ENCODE data around the gene SKAP2. TPM values are rescaled to one million over a fixed set of nuclear protein-coding genes. Genes with fewer than 3 reads are reported as not detected.

Gene SKAP2
- total RNA-seq, 1 experiment from 2014 or later = 3.2 TPM

- H3K36me3 Mint-ChIP-seq (ENCODE audit: insufficient read depth in 1 of 3, low read depth in 3 of 3) = no peaks in the 10 kb centered on the region
- Histone ChIP-seq H4K20me1 (ENCODE audit: control insufficient read depth, insufficient read depth, insufficient read length) (no peaks in the 10 kb centered on the region), H3K14ac (ENCODE audit: insufficient read depth, low read length) (no peak overlapping the region), H3K4me2 (ENCODE audit: insufficient read depth, insufficient read length, low read length) (peak overlapping the region; percentile 60), H2BK15ac (ENCODE audit: low read depth, low read length) (no peak overlapping the region), H2BK20ac (ENCODE audit: low read depth, low read length, poor library complexity, severe bottlenecking) (no peak overlapping the region), H2BK120ac (ENCODE audit: low read depth, low read length, poor library complexity, severe bottlenecking) (no peak overlapping the region), H3K4ac (ENCODE audit: low read depth, low read length) (no peak overlapping the region), H3T11ph (ENCODE audit: low read length) (no peak overlapping the region), H2AK5ac (ENCODE audit: insufficient read length, low read length) (no peak overlapping the region), H4K91ac (ENCODE audit: insufficient read length, low read depth, low read length) (no peak overlapping the region), H3K27ac (ENCODE audit: insufficient read length, low read depth, low read length) (peak overlapping the region; percentile 50), H3K56ac (ENCODE audit: insufficient read length, low read depth, low read length) (no peak overlapping the region), H3K79me2 (ENCODE audit: insufficient read depth, low read length) (no peaks in the 10 kb centered on the region), H3K18ac (ENCODE audit: insufficient read length, low read depth, low read length) (no peak overlapping the region), H3K9me3 (ENCODE audit: control insufficient read depth, low read depth, low read length) (no peaks in the 10 kb centered on the region), H3K9ac (ENCODE audit: extremely low read depth, insufficient read length, low read length) (no peak overlapping the region), H3K4me1 (ENCODE audit: insufficient read depth, low read length) (peaks cover 5% of the 10 kb centered on the region; the same call in 1 of the 2 replicates), H2BK5ac (ENCODE audit: insufficient read length, low read length) (no peak overlapping the region), H3K23me2 (ENCODE audit: insufficient read length, low read depth, low read length, poor library complexity, severe bottlenecking) (peaks cover 5% of the 10 kb centered on the region), H3K27me3 (ENCODE audit: insufficient read depth, low read length) (no peaks in the 10 kb centered on the region), H4K8ac (replicated peaks; ENCODE audit: insufficient read length, low read depth, low read length) (no peak overlapping the region), H4K5ac (ENCODE audit: insufficient read length, low read depth, low read length) (no peak overlapping the region), H3K79me1 (ENCODE audit: insufficient read depth, low read depth, low read length, poor library complexity, severe bottlenecking) (no peaks in the 10 kb centered on the region), H3K23ac (ENCODE audit: insufficient read length, low read depth, low read length) (no peak overlapping the region), H2BK12ac (ENCODE audit: insufficient read length, low read depth, low read length) (no peak overlapping the region), H2AFZ (ENCODE audit: low read length) (no peak overlapping the region)
- H3K4me1 Mint-ChIP-seq = peaks cover 56 to 61% of the 10 kb centered on the region in 2 experiments
- H3K27ac Mint-ChIP-seq = peak overlapping the region in 2 of 3 experiments; percentile 4 to 16; a peak in 4 of 7 replicates
- WGBS (ENCODE audit: extremely low coverage, insufficient read length, low lambda C conversion rate) = no CpG with 5 or more reads among the region's 7 CpGs
- TF ChIP-seq, protein P1, sequence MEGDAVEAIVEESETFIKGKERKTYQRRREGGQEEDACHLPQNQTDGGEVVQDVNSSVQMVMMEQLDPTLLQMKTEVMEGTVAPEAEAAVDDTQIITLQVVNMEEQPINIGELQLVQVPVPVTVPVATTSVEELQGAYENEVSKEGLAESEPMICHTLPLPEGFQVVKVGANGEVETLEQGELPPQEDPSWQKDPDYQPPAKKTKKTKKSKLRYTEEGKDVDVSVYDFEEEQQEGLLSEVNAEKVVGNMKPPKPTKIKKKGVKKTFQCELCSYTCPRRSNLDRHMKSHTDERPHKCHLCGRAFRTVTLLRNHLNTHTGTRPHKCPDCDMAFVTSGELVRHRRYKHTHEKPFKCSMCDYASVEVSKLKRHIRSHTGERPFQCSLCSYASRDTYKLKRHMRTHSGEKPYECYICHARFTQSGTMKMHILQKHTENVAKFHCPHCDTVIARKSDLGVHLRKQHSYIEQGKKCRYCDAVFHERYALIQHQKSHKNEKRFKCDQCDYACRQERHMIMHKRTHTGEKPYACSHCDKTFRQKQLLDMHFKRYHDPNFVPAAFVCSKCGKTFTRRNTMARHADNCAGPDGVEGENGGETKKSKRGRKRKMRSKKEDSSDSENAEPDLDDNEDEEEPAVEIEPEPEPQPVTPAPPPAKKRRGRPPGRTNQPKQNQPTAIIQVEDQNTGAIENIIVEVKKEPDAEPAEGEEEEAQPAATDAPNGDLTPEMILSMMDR (conservative IDR thresholded peaks at IDR 0.05) = no peak
- no peak for DNase-seq
- H3K27me3 Mint-ChIP-seq (ENCODE audit: low read depth) = no peaks in the 10 kb centered on the region; the same call in none of the 2 replicates
- H3K9me3 Mint-ChIP-seq = no peaks in the 10 kb centered on the region
- H3K4me3 Mint-ChIP-seq = peak overlapping the region; percentile 31 to 66; a peak in 4 of 5 replicates
Measured at GRCh38 chr7:26658389-26659084, 205.9 kb downstream of the SKAP2 start.

Measured in H9 (cell line).